ENCODE measurements around the gene QPRT.
"Not testable (repeated sequence)": the region's sequence is repeated elsewhere in the genome, so short reads cannot be mapped to it uniquely, and the experiment has no call there.

Gene QPRT

DNA sequence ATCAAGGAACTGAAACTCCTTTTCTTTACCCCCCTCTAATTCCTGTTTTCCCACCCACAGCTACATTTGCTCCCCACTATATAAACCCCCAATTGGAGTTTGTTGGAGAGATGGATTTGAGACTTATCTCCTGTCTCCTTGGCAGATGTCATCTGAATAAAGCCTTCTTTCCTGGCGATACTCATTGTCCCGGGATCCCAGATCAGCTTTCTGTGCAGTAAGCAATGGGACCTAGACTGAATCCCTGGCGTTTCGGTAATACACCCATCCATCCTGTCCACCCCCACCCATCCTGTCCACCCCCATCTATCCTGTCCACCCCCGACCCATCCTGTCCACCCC, 22.2 kb downstream of the QPRT start:
- Histone ChIP-seq H3K9me2 (replicated peaks; ENCODE audit: insufficient read depth, low read length) (no peaks in the 10 kb centered on the region), H3K9ac (ENCODE audit: low read length) (no peak overlapping the region), H3K36me3 (replicated peaks; ENCODE audit: insufficient read depth, low read length) (no peaks in the 10 kb centered on the region), H4K20me1 (ENCODE audit: insufficient read depth, low read length) (no peaks in the 10 kb centered on the region), H3K4me1 (ENCODE audit: low read length) (peaks cover 17% of the 10 kb centered on the region), H2AFZ (ENCODE audit: low read length) (no peak overlapping the region), H3K27ac (ENCODE audit: low read length) (peak overlapping the region; percentile 72; the same call in 1 of the 2 replicates), H3K4me2 (ENCODE audit: low read depth, low read length) (no peak overlapping the region), H3K79me2 (ENCODE audit: low read length) (no peaks in the 10 kb centered on the region), H3F3A (ENCODE audit: insufficient read depth, low read length) (peaks cover 14% of the 10 kb centered on the region; the same call in 1 of the 2 replicates), H3K9me3 (replicated peaks; ENCODE audit: insufficient read depth, low read length) (no peaks in the 10 kb centered on the region), H3K4me3 (ENCODE audit: low read length) (no peak overlapping the region), H3K27me3 (replicated peaks; ENCODE audit: insufficient read depth, low read length) (no peaks in the 10 kb centered on the region; the same call in 1 of the 2 replicates)
- TF ChIP-seq EZH2phosphoT487 (IDR thresholded peaks at IDR 0.05; ENCODE audit: low read length) (no peak), EZH2 (optimal IDR thresholded peaks at IDR 0.05; ENCODE audit: low read depth, low read length) (no peak)
- TF ChIP-seq, protein P1, sequence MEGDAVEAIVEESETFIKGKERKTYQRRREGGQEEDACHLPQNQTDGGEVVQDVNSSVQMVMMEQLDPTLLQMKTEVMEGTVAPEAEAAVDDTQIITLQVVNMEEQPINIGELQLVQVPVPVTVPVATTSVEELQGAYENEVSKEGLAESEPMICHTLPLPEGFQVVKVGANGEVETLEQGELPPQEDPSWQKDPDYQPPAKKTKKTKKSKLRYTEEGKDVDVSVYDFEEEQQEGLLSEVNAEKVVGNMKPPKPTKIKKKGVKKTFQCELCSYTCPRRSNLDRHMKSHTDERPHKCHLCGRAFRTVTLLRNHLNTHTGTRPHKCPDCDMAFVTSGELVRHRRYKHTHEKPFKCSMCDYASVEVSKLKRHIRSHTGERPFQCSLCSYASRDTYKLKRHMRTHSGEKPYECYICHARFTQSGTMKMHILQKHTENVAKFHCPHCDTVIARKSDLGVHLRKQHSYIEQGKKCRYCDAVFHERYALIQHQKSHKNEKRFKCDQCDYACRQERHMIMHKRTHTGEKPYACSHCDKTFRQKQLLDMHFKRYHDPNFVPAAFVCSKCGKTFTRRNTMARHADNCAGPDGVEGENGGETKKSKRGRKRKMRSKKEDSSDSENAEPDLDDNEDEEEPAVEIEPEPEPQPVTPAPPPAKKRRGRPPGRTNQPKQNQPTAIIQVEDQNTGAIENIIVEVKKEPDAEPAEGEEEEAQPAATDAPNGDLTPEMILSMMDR (IDR thresholded peaks at IDR 0.05; ENCODE audit: low read length) = no peak
- DNase-seq = no peak

DNA sequence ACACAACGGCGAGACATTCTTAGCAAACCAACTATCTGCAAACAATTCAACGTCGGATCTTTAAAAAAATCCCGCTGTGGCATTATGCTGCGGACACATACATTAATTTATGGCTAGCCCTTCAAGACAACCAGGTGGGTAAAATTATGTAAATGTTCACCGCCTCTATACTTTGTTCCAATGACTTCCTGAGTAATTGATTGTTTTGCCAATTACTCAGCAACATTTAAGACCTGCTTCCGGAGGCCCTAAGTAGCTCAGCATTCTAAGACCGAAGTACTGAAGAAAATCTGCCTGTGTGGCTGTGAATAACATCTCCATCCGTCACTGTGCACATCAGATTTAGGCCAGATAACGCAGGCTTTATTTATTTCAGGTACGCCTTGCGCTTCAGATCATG, 23.3 kb downstream of the QPRT start:
- Histone ChIP-seq H3K27ac (ENCODE audit: low read length) (peak overlapping the region; percentile 72), H4K20me1 (ENCODE audit: insufficient read depth, low read length) (no peaks in the 10 kb centered on the region), H2AFZ (ENCODE audit: low read length) (peak overlapping the region; percentile 44), H3K4me3 (ENCODE audit: low read length) (peak overlapping the region; percentile 33), H3K4me1 (ENCODE audit: low read length) (peaks cover 17% of the 10 kb centered on the region), H3K9me2 (replicated peaks; ENCODE audit: insufficient read depth, low read length) (no peaks in the 10 kb centered on the region), H3K9ac (ENCODE audit: low read length) (peak overlapping the region; percentile 40; the same call in 1 of the 2 replicates), H3K27me3 (replicated peaks; ENCODE audit: insufficient read depth, low read length) (no peaks in the 10 kb centered on the region; the same call in 1 of the 2 replicates), H3K4me2 (ENCODE audit: low read depth, low read length) (peak overlapping the region; percentile 70), H3F3A (ENCODE audit: insufficient read depth, low read length) (peaks cover 14% of the 10 kb centered on the region; the same call in 1 of the 2 replicates), H3K36me3 (replicated peaks; ENCODE audit: insufficient read depth, low read length) (no peaks in the 10 kb centered on the region), H3K79me2 (ENCODE audit: low read length) (no peaks in the 10 kb centered on the region), H3K9me3 (replicated peaks; ENCODE audit: insufficient read depth, low read length) (no peaks in the 10 kb centered on the region)
- TF ChIP-seq, protein P1 (IDR thresholded peaks at IDR 0.05; ENCODE audit: low read length) = no peak
- TF ChIP-seq EZH2phosphoT487 (IDR thresholded peaks at IDR 0.05; ENCODE audit: low read length) (no peak), EZH2 (optimal IDR thresholded peaks at IDR 0.05; ENCODE audit: low read depth, low read length) (no peak)
- DNase-seq = peak; percentile 30

DNA sequence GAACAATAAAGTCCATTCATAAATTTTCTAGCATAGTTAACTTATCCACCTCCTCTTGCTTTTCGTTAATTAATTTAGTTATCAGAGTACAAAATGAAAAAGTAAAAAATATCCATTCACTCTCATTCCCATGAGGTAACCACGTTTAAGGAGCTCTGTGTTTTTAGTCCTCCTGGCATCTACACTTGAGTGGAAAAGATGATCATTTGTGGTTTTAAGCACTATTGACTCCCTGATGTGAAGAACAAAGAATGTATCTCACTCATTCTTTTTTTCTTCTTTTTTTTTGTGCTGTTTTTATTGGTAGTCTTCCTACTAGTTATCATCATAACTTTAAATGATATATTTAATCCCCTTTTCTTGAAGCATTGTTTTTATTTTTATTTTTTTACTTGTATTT, 26.1 kb downstream of the QPRT start:
- no peak overlapping the region for H3K4me3 ChIP-seq (ENCODE audit: low read length)
- no peaks in the 10 kb centered on the region for H3K27me3 ChIP-seq (replicated peaks; ENCODE audit: insufficient read depth, low read length)
- H3K4me2 ChIP-seq (ENCODE audit: low read depth, low read length) = no peak overlapping the region
- no peak overlapping the region for H2AFZ ChIP-seq (ENCODE audit: low read length)
- peaks cover 14% of the 10 kb centered on the region; the same call in 1 of the 2 replicates for H3F3A ChIP-seq (ENCODE audit: insufficient read depth, low read length)
- H3K79me2 ChIP-seq (ENCODE audit: low read length) = no peaks in the 10 kb centered on the region
- H4K20me1 ChIP-seq (ENCODE audit: insufficient read depth, low read length) = no peaks in the 10 kb centered on the region
- H3K9me2 ChIP-seq (replicated peaks; ENCODE audit: insufficient read depth, low read length) = no peaks in the 10 kb centered on the region
- no peak for DNase-seq
- no peaks in the 10 kb centered on the region for H3K36me3 ChIP-seq (replicated peaks; ENCODE audit: insufficient read depth, low read length)
- H3K27ac ChIP-seq (ENCODE audit: low read length) = no peak overlapping the region
- peaks cover 17% of the 10 kb centered on the region for H3K4me1 ChIP-seq (ENCODE audit: low read length)
- TF ChIP-seq EZH2 (optimal IDR thresholded peaks at IDR 0.05; ENCODE audit: low read depth, low read length) = no peak
- TF ChIP-seq, protein P1 (IDR thresholded peaks at IDR 0.05; ENCODE audit: low read length) = no peak
- no peak for TF ChIP-seq EZH2phosphoT487 (IDR thresholded peaks at IDR 0.05; ENCODE audit: low read length)
- H3K9ac ChIP-seq (ENCODE audit: low read length) = no peak overlapping the region
- no peaks in the 10 kb centered on the region for H3K9me3 ChIP-seq (replicated peaks; ENCODE audit: insufficient read depth, low read length)

DNA sequence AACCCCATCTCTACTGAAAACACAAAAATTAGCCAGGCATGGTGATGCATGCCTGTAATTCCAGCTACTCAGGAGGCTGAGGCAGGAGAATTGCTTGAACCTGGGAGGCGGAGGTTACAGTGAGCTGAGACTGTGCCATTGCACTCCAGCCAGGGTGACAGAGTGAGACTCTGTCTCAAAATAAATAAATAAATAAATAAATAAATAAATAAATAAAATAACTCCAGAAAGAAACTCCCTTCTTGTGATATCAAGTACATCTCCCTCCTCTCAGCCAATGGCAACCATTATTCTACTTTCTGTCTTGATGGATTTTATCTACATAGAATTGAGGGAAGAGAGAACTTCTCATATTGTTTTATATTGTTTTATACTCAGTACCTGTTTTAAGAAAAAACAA, 28.2 kb downstream of the QPRT start:
- not testable (repeated sequence) for H3K9me2 ChIP-seq (replicated peaks; ENCODE audit: insufficient read depth, low read length); DNase-seq; H3F3A ChIP-seq (ENCODE audit: insufficient read depth, low read length); H4K20me1 ChIP-seq (ENCODE audit: insufficient read depth, low read length); H3K79me2 ChIP-seq (ENCODE audit: low read length); H3K27ac ChIP-seq (ENCODE audit: low read length); H3K27me3 ChIP-seq (replicated peaks; ENCODE audit: insufficient read depth, low read length); H3K4me1 ChIP-seq (ENCODE audit: low read length); H3K36me3 ChIP-seq (replicated peaks; ENCODE audit: insufficient read depth, low read length); H3K4me2 ChIP-seq (ENCODE audit: low read depth, low read length); H3K9ac ChIP-seq (ENCODE audit: low read length); H2AFZ ChIP-seq (ENCODE audit: low read length); H3K4me3 ChIP-seq (ENCODE audit: low read length); H3K9me3 ChIP-seq (replicated peaks; ENCODE audit: insufficient read depth, low read length)
